GM12874 (cell line): ENCODE results near the gene COL4A1.

ENCODE experiments used
- CTCF ChIP-seq: IDR thresholded peaks from 2 replicates; pipeline ENCODE4 v1.5.1; 2011; ENCODE audit warnings: low read depth, mild to moderate bottlenecking, control low read depth, low read length, moderate library complexity; ENCODE audit not compliant: insufficient read depth

Gene COL4A1

GRCh38 chr13:110351636-110352420, 44.9 kb upstream of the COL4A1 start:
- no peak for TF ChIP-seq CTCF

GRCh38 chr13:110350509-110350908, 43.6 kb upstream of the COL4A1 start:
- TF ChIP-seq CTCF, result no peak

- TF ChIP-seq CTCF, result no peak
These were observed 43.1 kb upstream of the COL4A1 start for GRCh38 chr13:110350049-110350448.

- TF ChIP-seq CTCF, result no peak
These were observed 42.3 kb upstream of the COL4A1 start for GRCh38 chr13:110349239-110349638.

- no peak for TF ChIP-seq CTCF
These were observed 41.5 kb upstream of the COL4A1 start for GRCh38 chr13:110348309-110349105.

GRCh38 chr13:110347535-110348308, 40.8 kb upstream of the COL4A1 start:
- no peak for TF ChIP-seq CTCF

- TF ChIP-seq CTCF, result no peak
These were observed 40.1 kb upstream of the COL4A1 start for GRCh38 chr13:110347088-110347487.
